Naive thymus-derived CD4-positive, alpha-beta T cell (primary cell): ENCODE measurements around the gene UQCC5. TPM values are rescaled to one million over a fixed set of nuclear protein-coding genes. Genes with fewer than 3 reads are reported as not detected.

Experiments
- ATAC-seq: fragments of 150-1000 bp; cut with Tn5 transposase; 2 replicates; pipeline ENCODE4 v1.10.0; 2021; ENCODE audit warnings: mild to moderate bottlenecking, moderate library complexity
- CTCF ChIA-PET: fragments of 350-600 bp; sonication (Branson Sonifier 250); formaldehyde crosslinking; loops from one replicate; lab custom pipeline; 2021; ENCODE audit warnings: antibody characterized with exemption; lab: Charles Lee
- POLR2A ChIA-PET: fragments of 350-600 bp; sonication (Branson Sonifier 250); formaldehyde crosslinking; loops from one replicate; lab custom pipeline; 2021; ENCODE audit warnings: antibody characterized with exemption, inconsistent platforms; lab: Charles Lee
- DNase-seq, 9 donors: peaks; one replicate each; pipeline versions ENCODE4 v3.0.0 to v3.0.0-alpha.2; 2020 to 2022; ENCODE audit warnings: mixed read lengths in 1 of 9
- H3K27ac ChIP-seq: one replicate; pipeline ENCODE4 v1.7.0; 2013; ENCODE audit warnings: mild to moderate bottlenecking, low read depth, low read length, moderate library complexity
- H3K27me3 ChIP-seq, 2 donors: one replicate each; pipeline ENCODE4 v1.7.0; 2013; ENCODE audit warnings: low read length in 2 of 2, mild to moderate bottlenecking in 2 of 2, moderate library complexity in 2 of 2; ENCODE audit not compliant: control insufficient read depth in 2 of 2, insufficient read depth in 2 of 2
- H3K36me3 ChIP-seq, 3 experiments: 1 replicate in 2 of 3; 2 replicates in 1 of 3; pipeline ENCODE4 v1.7.0; 2013; ENCODE audit warnings: low read length in 3 of 3, mild to moderate bottlenecking in 3 of 3, moderate library complexity in 1 of 3; ENCODE audit not compliant: insufficient read depth in 3 of 3, control insufficient read depth in 2 of 3
- H3K4me1 ChIP-seq, 2 donors: one replicate each; pipeline ENCODE4 v1.7.0; 2013; ENCODE audit warnings: low read length in 2 of 2, mild to moderate bottlenecking in 2 of 2, moderate library complexity in 1 of 2; ENCODE audit not compliant: control insufficient read depth in 2 of 2, insufficient read depth in 2 of 2
- H3K4me3 ChIP-seq: 2 replicates; pipeline ENCODE4 v1.7.0; 2013; ENCODE audit warnings: mild to moderate bottlenecking, low read length
- H3K9me3 ChIP-seq, 3 experiments: 1 replicate in 2 of 3; 2 replicates in 1 of 3; pipeline ENCODE4 v1.7.0; 2013; ENCODE audit warnings: low read length in 3 of 3; ENCODE audit not compliant: control insufficient read depth in 2 of 3
- H3K27ac Mint-ChIP-seq, 9 donors: one replicate each; pipeline ENCODE4 v1.8.0; 2020 to 2022; ENCODE audit warnings: mixed read lengths in 9 of 9, mild to moderate bottlenecking in 8 of 9, moderate library complexity in 5 of 9, inconsistent platforms in 2 of 9
- H3K27me3 Mint-ChIP-seq, 5 donors: one replicate each; pipeline ENCODE4 v1.8.0; 2021 to 2022; ENCODE audit warnings: mixed read lengths in 5 of 5, mild to moderate bottlenecking in 1 of 5
- H3K36me3 Mint-ChIP-seq, 5 donors: one replicate each; pipeline ENCODE4 v1.8.0; 2020 to 2022; ENCODE audit warnings: mixed read lengths in 5 of 5, mild to moderate bottlenecking in 3 of 5, inconsistent platforms in 1 of 5
- H3K4me1 Mint-ChIP-seq, 7 donors: one replicate each; pipeline ENCODE4 v1.8.0; 2020 to 2022; ENCODE audit warnings: mixed read lengths in 7 of 7, mild to moderate bottlenecking in 3 of 7, inconsistent platforms in 1 of 7
- H3K4me3 Mint-ChIP-seq, 10 donors: one replicate each; pipeline ENCODE4 v1.8.0; 2020 to 2022; ENCODE audit warnings: mild to moderate bottlenecking in 10 of 10, mixed read lengths in 10 of 10, moderate library complexity in 6 of 10, inconsistent platforms in 2 of 10
- H3K9me3 Mint-ChIP-seq, 11 donors: one replicate each; pipeline ENCODE4 v1.8.0; 2020 to 2022; ENCODE audit warnings: mixed read lengths in 11 of 11, mild to moderate bottlenecking in 4 of 11, inconsistent platforms in 1 of 11, moderate library complexity in 1 of 11
- intact Hi-C, 2 donors: fragments of 100-400 bp; cut with micrococcal nuclease; formaldehyde crosslinking; loops; one replicate each; pipeline ENCODE4 v1.15.1; 2023
- polyA plus RNA-seq, 2 donors: library from polyadenylated mRNA; unstranded; fragments of 300-500 nt; fragmentation: Illumina TruSeq; gene quantifications; one replicate each; pipeline ENCODE4 v1.2.3, GENCODE V29; 2021
- total RNA-seq, 6 experiments: library from RNA in 5 of 6; stranded (reverse) in 5 of 6; gene quantifications; 1 replicate in 5 of 6; 2 replicates in 1 of 6; pipeline ENCODE4 v1.2.3 and lab custom pipeline; 2021 to 2026

Gene UQCC5
- total and polyA plus RNA-seq, 7 experiments from 2014 or later, result 5.4 to 28.2 (median 11.7) TPM

GRCh38 chr3:52572221-52572620 lies 35.8 kb downstream of the UQCC5 start:
- ATAC-seq (no peak), DNase-seq (no peak)
- no peaks in the 10 kb centered on the region for H3K27me3 ChIP-seq
- intact Hi-C loops, result no loop called here
- ChIA-PET CTCF (no interaction called here), POLR2A (no interaction called here)
- peaks cover 11 to 40% (median 22%) of the 10 kb centered on the region in 5 donors for H3K36me3 Mint-ChIP-seq
- no peak overlapping the region for H3K4me3 Mint-ChIP-seq
- H3K4me3 ChIP-seq, result no peak overlapping the region
- no peaks in the 10 kb centered on the region for H3K9me3 ChIP-seq
- peak overlapping the region in 1 of 9 donors; percentile 8 for H3K27ac Mint-ChIP-seq
- H3K36me3 ChIP-seq, result peaks cover 0 to 45% (median 0%) of the 10 kb centered on the region in 3 experiments
- no peaks in the 10 kb centered on the region for H3K4me1 ChIP-seq
- H3K27me3 Mint-ChIP-seq, result no peaks in the 10 kb centered on the region
- no peak overlapping the region for H3K27ac ChIP-seq
- H3K9me3 Mint-ChIP-seq, result peaks cover 0 to 3% (median 0%) of the 10 kb centered on the region in 11 donors
- peaks cover 0 to 9% (median 0%) of the 10 kb centered on the region in 7 donors for H3K4me1 Mint-ChIP-seq

- no peaks in the 10 kb centered on the region for H3K4me1 ChIP-seq
- peak overlapping the region in 5 of 9 donors; percentile 18 to 74 (median 43) for H3K27ac Mint-ChIP-seq
- no peak for DNase-seq
- no peaks in the 10 kb centered on the region for H3K27me3 ChIP-seq
- H3K27ac ChIP-seq, result no peak overlapping the region
- ChIA-PET CTCF (no interaction called here), POLR2A (no interaction called here)
- no peak for ATAC-seq
- no peaks in the 10 kb centered on the region for H3K27me3 Mint-ChIP-seq
- H3K4me3 ChIP-seq, result no peak overlapping the region
- no peak overlapping the region for H3K4me3 Mint-ChIP-seq
- peaks cover 0 to 9% (median 2%) of the 10 kb centered on the region in 7 donors for H3K4me1 Mint-ChIP-seq
- peaks cover 0 to 3% (median 0%) of the 10 kb centered on the region in 11 donors for H3K9me3 Mint-ChIP-seq
- no peaks in the 10 kb centered on the region for H3K9me3 ChIP-seq
- intact Hi-C loops, result no loop called here
- peaks cover 28 to 60% (median 35%) of the 10 kb centered on the region in 5 donors for H3K36me3 Mint-ChIP-seq
- peaks cover 3 to 64% (median 13%) of the 10 kb centered on the region in 3 experiments for H3K36me3 ChIP-seq
Observed at GRCh38 chr3:52574056-52574965, 37.9 kb downstream of the UQCC5 start.

Other genes with a start within 250 kb of the UQCC5 start
- gene GLYCTK, start 248.8 kb upstream of the UQCC5 start, total RNA-seq, result 10 to 100 TPM; 24.3 to 38.3 (median 32.8) TPM
- gene GLYCTK, start 248.8 kb upstream of the UQCC5 start, polyA plus RNA-seq, result 10 to 100 TPM in 1 of 2 donors, 1 to 10 TPM in 1; 8.0 to 15.5 TPM
- 10 to 100 TPM; 32.1 to 69.2 (median 49.0) TPM for gene DNAH1, start 220.3 kb upstream of the UQCC5 start, total RNA-seq
- 1 to 10 TPM in 1 of 2 donors, under 1 TPM in 1; 0.35 to 1.7 TPM for gene DNAH1, start 220.3 kb upstream of the UQCC5 start, polyA plus RNA-seq
- gene BAP1, start 126.6 kb upstream of the UQCC5 start, total RNA-seq, result 100 to 1,000 TPM in 2 of 5 experiments, 10 to 100 TPM in 3; 86.7 to 116 (median 92.5) TPM
- gene BAP1, start 126.6 kb upstream of the UQCC5 start, polyA plus RNA-seq, result 10 to 100 TPM; 13.6 to 26.6 TPM
- gene PHF7, start 125.9 kb upstream of the UQCC5 start, total RNA-seq, result 10 to 100 TPM; 13.7 to 18.7 (median 15.5) TPM
- 1 to 10 TPM; 7.6 to 8.9 TPM for gene PHF7, start 125.9 kb upstream of the UQCC5 start, polyA plus RNA-seq
- gene SEMA3G, start 91.5 kb upstream of the UQCC5 start, total RNA-seq, result under 1 TPM in 2 of 5 experiments, not detected in 3; 0.10 to 0.24 TPM
- not detected for gene SEMA3G, start 91.5 kb upstream of the UQCC5 start, polyA plus RNA-seq
- gene TNNC1, start 82.6 kb upstream of the UQCC5 start, total RNA-seq, result 1 to 10 TPM; 2.2 to 8.4 (median 6.5) TPM
- 1 to 10 TPM in 1 of 2 donors, under 1 TPM in 1; 0.73 to 1.5 TPM for gene TNNC1, start 82.6 kb upstream of the UQCC5 start, polyA plus RNA-seq
- 100 to 1,000 TPM in 4 of 5 experiments, 10 to 100 TPM in 1; 86.8 to 210 (median 162) TPM for gene NISCH, start 81.0 kb upstream of the UQCC5 start, total RNA-seq
- 10 to 100 TPM; 21.4 to 35.0 TPM for gene NISCH, start 81.0 kb upstream of the UQCC5 start, polyA plus RNA-seq
- gene STAB1, start 41.3 kb upstream of the UQCC5 start, total RNA-seq, result 100 to 1,000 TPM in 1 of 5 experiments, 10 to 100 TPM in 3, under 1 TPM in 1; 0.27 to 122 (median 26.1) TPM
- not detected for gene STAB1, start 41.3 kb upstream of the UQCC5 start, polyA plus RNA-seq
- 10 to 100 TPM in 1 of 5 experiments, 1 to 10 TPM in 4; 2.1 to 23.0 (median 3.9) TPM for gene NT5DC2, start 2.7 kb upstream of the UQCC5 start, total RNA-seq
- 1 to 10 TPM in 1 of 2 donors, not detected in 1; 1.3 TPM for gene NT5DC2, start 2.7 kb upstream of the UQCC5 start, polyA plus RNA-seq
- 10 to 100 TPM; 58.4 to 83.8 (median 74.2) TPM for gene PBRM1, start 149.3 kb downstream of the UQCC5 start, total RNA-seq
- gene PBRM1, start 149.3 kb downstream of the UQCC5 start, polyA plus RNA-seq, result 100 to 1,000 TPM in 1 of 2 donors, 10 to 100 TPM in 1; 94.0 to 109 TPM
- gene GNL3, start 149.4 kb downstream of the UQCC5 start, total RNA-seq, result 100 to 1,000 TPM in 2 of 5 experiments, 10 to 100 TPM in 3; 87.9 to 116 (median 97.2) TPM
- gene GNL3, start 149.4 kb downstream of the UQCC5 start, polyA plus RNA-seq, result 10 to 100 TPM; 60.0 to 84.2 TPM
- gene GLT8D1, start 169.2 kb downstream of the UQCC5 start, total RNA-seq, result 10 to 100 TPM; 18.9 to 47.7 (median 45.2) TPM
- gene GLT8D1, start 169.2 kb downstream of the UQCC5 start, polyA plus RNA-seq, result 10 to 100 TPM; 62.5 to 80.9 TPM
- gene SPCS1, start 169.5 kb downstream of the UQCC5 start, total RNA-seq, result 10 to 100 TPM; 55.0 to 95.3 (median 78.2) TPM
- 100 to 1,000 TPM; 339 to 379 TPM for gene SPCS1, start 169.5 kb downstream of the UQCC5 start, polyA plus RNA-seq
- gene NEK4, start 234.3 kb downstream of the UQCC5 start, total RNA-seq, result 10 to 100 TPM; 14.4 to 28.4 (median 21.1) TPM
- gene NEK4, start 234.3 kb downstream of the UQCC5 start, polyA plus RNA-seq, result 10 to 100 TPM in 1 of 2 donors, 1 to 10 TPM in 1; 9.0 to 13.0 TPM
- not detected for gene ITIH1, start 241.0 kb downstream of the UQCC5 start, total RNA-seq
- gene ITIH1, start 241.0 kb downstream of the UQCC5 start, polyA plus RNA-seq, result not detected